Left colon (tissue), 2 donors: ENCODE measurements around the gene N4BP2. TPM values are rescaled to one million over a fixed set of nuclear protein-coding genes. Genes with fewer than 3 reads are reported as not detected.
"Not testable (repeated sequence)": the region's sequence is repeated elsewhere in the genome, so short reads cannot be mapped to it uniquely, and the experiment has no call there.

Experiments
- ATAC-seq: fragments of 200-7000 bp; cut with Tn5 transposase; one replicate; pipeline ENCODE4 v1.9.1; 2020; ENCODE audit warnings: mild to moderate bottlenecking, moderate library complexity
- DNase-seq, 2 donors: peaks; one replicate each; pipeline ENCODE4 v3.0.0-alpha.2; 2020
- intact Hi-C, 2 donors: fragments of 100-400 bp; cut with DNase I in 1 of 2; cut with micrococcal nuclease in 1 of 2; formaldehyde crosslinking; loops; one replicate each; pipeline versions ENCODE4 v1.11.2 to v1.14.0; 2022; cut with DNase I, micrococcal nuclease
- long read RNA-seq: library from polyadenylated mRNA; unstranded; transcript quantifications from one replicate; pipeline ENCODE4 v2.0.0, GENCODE V29; 2021
- total RNA-seq, 2 donors: library from RNA; stranded (reverse); fragmentation: NEBNext Ultra II Directional; extraction: Animal tissue kit (Norgen Biotek cat#: 25700); gene quantifications; one replicate each; pipeline ENCODE4 v1.2.1, GENCODE V29; 2021
- donor health status: DM: no; HTN: no; CAD: no.
- donor health status: DM: yes; HTN: yes; CAD: no.

Gene N4BP2
- 1 to 10 TPM; 8.5 to 9.3 TPM for total RNA-seq
- long read RNA-seq, partial matches to known transcripts = 3 of 9 reads
- long read RNA-seq, other reads (novel, unspliced or antisense) = 6 of 9 reads

GRCh38 chr4:40056716-40057585 is at the start of gene N4BP2:
Gene N4BP2 (plus strand): TSS chr4:40056850. CDS start chr4:40097341, 40,491 bp downstream.
- ATAC-seq (peak; percentile 73), DNase-seq (peak; percentile 69 to 85)
- intact Hi-C loops = loop anchor here in 1 of 2 donors (5.0 kb wide), 1 partner anchor 260 kb away; no protein-coding TSS in a partner anchor

DNA sequence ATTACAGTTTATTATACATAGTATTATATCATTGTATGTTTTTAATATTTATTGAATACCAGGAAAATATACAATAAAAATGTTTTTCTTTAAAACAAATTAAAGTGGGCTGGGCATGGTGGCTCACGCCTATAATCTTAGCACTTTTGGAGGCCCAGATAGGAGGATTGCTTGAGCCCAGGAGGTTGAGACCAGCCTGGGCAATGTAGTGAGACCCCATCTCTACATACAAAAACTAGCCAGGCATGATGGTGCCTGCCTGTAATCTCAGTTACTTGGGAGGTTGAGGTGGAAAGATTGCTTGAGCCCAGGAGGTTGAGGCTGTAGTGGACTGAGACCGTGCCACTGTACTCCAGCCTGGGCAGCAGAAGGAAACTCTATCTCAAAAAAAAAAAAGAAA is 40.6 kb upstream of the N4BP2 start:
- no peak for DNase-seq
- intact Hi-C loops = no loop called here
- no peak for ATAC-seq

GRCh38 chr4:40020221-40020620 is 36.4 kb upstream of the N4BP2 start:
- ATAC-seq (no peak), DNase-seq (no peak)
- intact Hi-C loops = no loop called here

GRCh38 chr4:40021116-40021515 is 35.5 kb upstream of the N4BP2 start:
- DNase-seq, intact Hi-C loops, ATAC-seq: not testable (repeated sequence)

GRCh38 chr4:40024049-40024448 is 32.6 kb upstream of the N4BP2 start:
- intact Hi-C loops = not testable (repeated sequence)

DNA sequence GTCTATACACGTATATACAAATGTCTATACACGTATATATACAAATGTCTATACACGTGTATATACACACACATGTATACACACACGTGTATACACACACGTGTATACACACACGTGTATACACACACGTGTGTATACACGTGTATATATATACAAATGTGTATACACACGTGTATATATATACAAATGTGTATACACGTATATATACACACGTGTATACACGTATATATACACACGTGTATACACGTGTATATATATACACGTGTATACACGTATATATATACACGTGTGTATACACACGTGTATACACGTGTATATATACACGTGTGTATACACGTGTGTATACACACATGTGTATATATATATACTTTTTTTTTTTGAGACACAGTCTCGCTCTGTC is 23.9 kb upstream of the N4BP2 start:
- DNase-seq (no peak), ATAC-seq (no peak)
- intact Hi-C loops = no loop called here

More at GRCh38 chr4:40024049-40024448, 32.6 kb upstream of the N4BP2 start:
- not testable (repeated sequence) for ATAC-seq, DNase-seq

DNA sequence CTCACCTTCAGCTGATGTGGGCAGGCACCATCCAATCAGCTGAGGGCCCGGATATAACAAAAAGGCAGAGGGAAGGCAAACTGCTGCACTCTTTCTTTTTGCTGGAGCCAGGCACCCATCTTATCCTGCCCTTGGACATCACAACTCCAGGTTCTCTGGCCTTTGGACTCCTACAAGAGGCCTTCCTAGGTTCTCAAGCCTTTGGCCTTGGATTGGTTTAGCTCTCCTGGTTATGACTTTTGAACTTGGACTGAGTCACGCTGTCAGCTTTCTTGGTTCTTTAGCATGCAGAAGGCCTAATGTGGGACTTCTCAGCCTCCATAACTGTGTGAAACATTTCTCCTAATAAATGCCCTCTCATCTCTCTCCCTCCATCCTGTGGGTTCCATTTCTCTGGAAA is 23.0 kb upstream of the N4BP2 start:
- ATAC-seq (no peak), DNase-seq (no peak)
- intact Hi-C loops = no loop called here

GRCh38 chr4:40038977-40039376 is 17.7 kb upstream of the N4BP2 start:
- intact Hi-C loops = no loop called here
- no peak for DNase-seq
- no peak for ATAC-seq

DNA sequence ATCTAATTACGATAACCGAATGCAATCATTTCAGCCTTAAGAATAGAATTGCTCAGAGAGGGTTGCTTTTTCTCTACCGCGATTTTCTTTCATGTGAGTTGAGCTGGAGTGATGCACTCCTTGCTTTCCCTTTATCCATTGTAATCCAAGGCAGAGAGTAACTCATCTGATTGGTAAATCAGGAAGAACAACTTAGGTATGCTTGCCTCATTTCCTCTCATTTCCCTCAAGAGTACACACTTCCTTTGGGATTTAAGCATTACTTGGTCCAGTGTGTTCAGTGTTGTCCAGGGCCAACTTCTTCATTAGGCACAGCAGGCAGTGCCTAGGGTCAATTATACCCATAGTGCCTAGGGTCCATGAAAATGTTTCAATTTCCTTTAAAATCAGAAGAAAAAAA is 15.7 kb upstream of the N4BP2 start:
- DNase-seq = no peak
- intact Hi-C loops = no loop called here
- ATAC-seq = no peak

DNA sequence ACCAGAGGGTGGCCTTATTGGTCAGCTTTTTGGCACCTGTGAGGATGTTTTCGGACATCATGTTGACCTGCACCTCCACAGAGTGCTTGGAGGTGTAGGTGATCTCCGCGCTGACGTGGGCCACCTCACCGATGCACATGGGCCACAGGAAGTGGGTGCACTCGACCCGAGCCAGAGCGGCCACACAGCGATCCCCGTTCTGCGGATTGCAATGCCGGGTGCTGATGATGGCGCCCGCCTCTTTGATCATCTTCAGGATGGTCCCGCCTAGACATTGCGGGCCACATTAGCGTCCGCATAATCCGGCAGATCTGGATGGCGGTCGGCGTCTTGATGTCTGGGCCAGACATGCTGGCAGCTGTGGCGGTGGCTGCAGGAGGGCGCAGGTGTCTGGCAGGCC is 12.9 kb upstream of the N4BP2 start:
- intact Hi-C loops = no loop called here
- ATAC-seq = no peak
- no peak for DNase-seq

DNA sequence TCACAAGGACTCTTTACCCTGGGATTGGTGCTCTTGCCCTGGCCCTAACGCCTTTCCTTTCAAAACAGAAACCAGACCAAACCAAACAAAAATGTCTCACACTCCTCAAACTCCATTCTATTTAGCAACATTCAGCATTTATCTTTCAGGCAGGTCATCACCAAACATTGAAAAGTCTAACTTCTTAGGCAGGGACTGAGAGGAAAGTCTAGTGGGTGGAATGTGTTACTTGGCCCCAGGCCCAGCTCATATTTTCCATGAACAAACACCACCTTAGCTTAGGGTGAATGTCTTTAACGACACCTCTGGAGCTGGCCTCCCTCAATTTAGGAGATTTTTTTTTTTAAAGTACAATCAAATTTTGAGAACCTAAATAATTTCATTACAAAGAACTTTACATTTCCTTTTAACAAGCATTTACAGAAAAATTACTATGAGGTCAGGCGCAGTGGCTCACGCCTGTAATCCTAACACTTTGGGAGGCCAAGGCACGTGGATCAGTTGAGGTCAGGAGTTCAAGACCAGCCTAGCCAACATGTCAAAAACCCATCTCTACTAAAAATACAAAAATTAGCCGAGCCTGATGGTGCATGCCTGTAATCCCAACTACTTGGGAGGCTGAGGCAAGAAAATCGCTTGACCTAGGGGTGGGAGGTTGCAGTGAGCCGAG is 10.2 kb upstream of the N4BP2 start:
- peak; percentile 95 for ATAC-seq
- peak; percentile 46 to 64 for DNase-seq
- intact Hi-C loops = no loop called here

GRCh38 chr4:40053161-40053560 is 3.5 kb upstream of the N4BP2 start:
- ATAC-seq (no peak), DNase-seq (no peak)
- intact Hi-C loops = no loop called here

DNA sequence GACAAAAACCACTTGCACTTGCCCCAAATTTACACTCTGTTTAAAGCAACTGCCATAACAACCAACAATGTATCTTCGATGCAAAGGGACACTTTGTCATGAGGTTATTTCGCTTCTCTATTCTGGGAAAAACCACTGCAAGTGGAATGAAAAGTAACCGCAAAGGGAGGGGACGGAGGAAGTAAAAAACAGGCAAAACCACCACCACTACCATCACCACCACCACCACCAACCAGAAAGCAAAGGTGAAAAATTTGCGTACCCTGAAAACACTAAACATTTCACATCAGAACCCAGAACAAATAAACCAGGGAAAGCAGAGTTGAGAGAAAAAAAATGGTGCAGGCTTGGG is 1.2 kb upstream of the N4BP2 start:
- intact Hi-C loops = loop anchor here in 1 of 2 donors (5.0 kb wide), 1 partner anchor 262 kb away; no protein-coding TSS in a partner anchor
- ATAC-seq = no peak

GRCh38 chr4:40055863-40056715 is 561 bp upstream of the N4BP2 start:
- DNase-seq (peak; percentile 63 to 76), ATAC-seq (peak; percentile 33)
- intact Hi-C loops = loop anchor here in 1 of 2 donors (5.0 kb wide), 1 partner anchor 261 kb away; no protein-coding TSS in a partner anchor

More for the DNA sequence above, 1.2 kb upstream of the N4BP2 start:
- DNase-seq = no peak

DNA sequence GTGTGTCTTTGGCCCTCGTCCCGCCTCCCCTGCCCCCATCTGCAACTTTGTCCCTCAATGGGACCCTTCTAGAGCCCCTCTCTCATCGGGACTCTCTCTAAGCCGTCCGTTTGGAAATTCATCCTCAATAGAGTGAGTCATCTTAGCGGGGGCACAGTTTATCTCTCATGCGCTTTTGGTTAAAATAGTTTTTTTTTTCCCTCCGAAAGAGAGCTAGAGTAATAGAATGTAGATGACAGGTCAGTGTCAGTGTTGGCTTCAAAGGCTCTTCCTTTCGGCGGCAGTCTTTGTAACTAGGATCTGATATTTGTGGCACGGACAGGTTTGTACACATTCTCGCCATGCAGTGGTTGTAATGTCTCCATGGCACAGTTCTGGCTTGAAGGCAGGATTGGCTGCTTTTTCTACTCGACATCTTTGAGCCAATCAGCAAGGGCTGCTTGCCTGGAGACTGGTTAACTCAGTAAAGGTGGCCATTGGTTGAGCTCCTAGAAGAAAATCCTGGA is 989 bp downstream of the N4BP2 start:
- peak; percentile 71 for ATAC-seq
- intact Hi-C loops = loop anchor here in 1 of 2 donors (5.0 kb wide), 1 partner anchor 260 kb away; no protein-coding TSS in a partner anchor
- peak; percentile 72 to 87 for DNase-seq

DNA sequence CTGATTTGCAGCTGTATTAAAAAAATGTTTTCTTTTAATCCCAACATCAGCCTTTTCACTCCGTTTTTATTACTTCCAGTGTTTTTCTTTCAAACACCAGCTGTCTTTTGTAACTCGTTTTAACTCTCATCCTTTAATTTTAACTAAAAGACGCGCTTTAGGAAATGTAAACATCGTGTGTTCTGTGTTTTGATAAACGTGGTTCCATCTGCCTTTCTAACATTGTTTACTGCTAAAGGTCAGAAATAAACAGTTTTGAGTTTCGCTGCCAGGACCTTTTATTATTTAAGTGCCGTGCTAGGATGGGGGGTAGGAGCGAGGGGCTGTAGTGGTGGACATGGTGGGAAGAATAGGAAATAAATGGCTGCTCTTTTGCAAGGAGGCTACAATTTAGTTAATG is 1.5 kb downstream of the N4BP2 start:
- ATAC-seq = no peak
- intact Hi-C loops = loop anchor here in 1 of 2 donors (5.0 kb wide), 1 partner anchor 259 kb away; no protein-coding TSS in a partner anchor
- no peak for DNase-seq

DNA sequence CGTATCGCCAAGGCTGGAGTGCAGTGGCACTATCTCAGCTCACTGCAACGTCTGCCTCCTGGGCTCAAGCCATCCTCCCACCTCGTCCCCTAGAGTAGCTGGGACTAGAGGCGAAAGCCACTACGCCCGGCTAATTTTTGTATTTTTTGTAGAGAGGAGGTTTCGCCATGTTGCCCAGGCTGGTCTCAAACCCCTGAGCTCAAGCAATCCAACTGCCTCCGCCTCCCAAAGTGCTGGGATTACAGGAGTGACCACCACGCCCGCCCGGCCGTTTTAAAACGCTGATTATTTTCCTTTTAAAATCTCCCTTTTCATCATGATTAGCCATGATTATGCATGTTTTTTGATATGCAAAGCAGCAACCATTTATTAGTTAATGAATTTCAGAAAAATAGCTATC is 2.2 kb downstream of the N4BP2 start:
- intact Hi-C loops = loop anchor here in 1 of 2 donors (5.0 kb wide), 1 partner anchor 258 kb away; no protein-coding TSS in a partner anchor
- DNase-seq (no peak), ATAC-seq (no peak)

DNA sequence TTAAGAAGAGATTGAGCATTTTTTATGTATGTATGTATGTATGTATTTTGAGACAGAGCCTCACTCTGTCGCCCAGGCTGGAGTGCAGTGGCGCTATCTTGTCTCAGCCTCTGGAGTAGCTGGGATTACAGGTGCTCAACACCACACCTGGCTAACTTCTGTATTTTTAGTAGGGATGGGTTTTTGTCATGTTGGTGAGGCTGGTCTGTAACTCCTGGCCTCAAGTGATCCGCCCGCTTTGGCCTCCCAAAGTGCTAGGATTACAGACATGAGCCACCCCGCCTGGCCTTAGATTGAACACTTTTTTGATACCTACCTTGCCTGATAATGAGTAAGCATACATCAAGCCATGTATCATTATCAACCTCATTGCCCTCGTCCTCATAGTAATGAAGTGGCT is 2.7 kb downstream of the N4BP2 start:
- ATAC-seq (no peak), DNase-seq (no peak)
- intact Hi-C loops = loop anchor here in 1 of 2 donors (5.0 kb wide), 1 partner anchor 258 kb away; no protein-coding TSS in a partner anchor
